Upper lobe of left lung (tissue), 6 donors: ENCODE data around the gene SPOCK1. TPM values are rescaled to one million over a fixed set of nuclear protein-coding genes. Genes with fewer than 3 reads are reported as not detected.

Source experiments
- ATAC-seq, 2 donors: fragments of 200-7000 bp; cut with Tn5 transposase; one replicate each; pipeline ENCODE4 v1.9.1; 2022; ENCODE audit warnings: mild to moderate bottlenecking in 2 of 2, moderate library complexity in 2 of 2; ENCODE audit not compliant: low FRiP score in 2 of 2
- DNase-seq, 2 donors: peaks; one replicate each; pipeline ENCODE4 v3.0.0-alpha.2; 2019 to 2020
- H3K27ac ChIP-seq, 4 donors: fragments of 200-600 bp; sonication (generic); one replicate each; pipeline ENCODE4 v1.5.1; 2016 to 2019
- H3K27me3 ChIP-seq, 4 donors: fragments of 200-600 bp; sonication (generic); one replicate each; pipeline ENCODE4 v1.5.1; 2017 to 2019
- H3K36me3 ChIP-seq, 4 donors: fragments of 200-600 bp; sonication (generic); one replicate each; pipeline ENCODE4 v1.5.1; 2016 to 2019
- H3K4me1 ChIP-seq, 4 donors: fragments of 200-600 bp; sonication (generic); one replicate each; pipeline ENCODE4 v1.5.1; 2018 to 2019
- H3K4me3 ChIP-seq, 4 donors: fragments of 200-600 bp; sonication (generic); one replicate each; pipeline ENCODE4 v1.5.1; 2017 to 2019; ENCODE audit warnings: mild to moderate bottlenecking in 2 of 4, moderate library complexity in 1 of 4
- H3K9me3 ChIP-seq, 4 donors: fragments of 200-600 bp; sonication (generic); one replicate each; pipeline ENCODE4 v1.5.1; 2018 to 2019
- CTCF ChIP-seq, 6 experiments: fragments of 450-650 bp in 4 of 6; fragments of 200-600 bp in 2 of 6; sonication (generic) in 2 of 6; IDR thresholded peaks; one replicate each; pipeline ENCODE4 v1.5.1; 2016 to 2019; ENCODE audit warnings: antibody characterized with exemption in 6 of 6
- EP300 ChIP-seq, 4 donors: sonication (generic); formaldehyde crosslinking; IDR thresholded peaks; one replicate each; pipeline ENCODE4 v1.5.1; 2017; ENCODE audit warnings: antibody characterized with exemption in 4 of 4, control low read depth in 2 of 4
- POLR2A ChIP-seq, 4 donors: fragments of 450-650 bp; IDR thresholded peaks; one replicate each; pipeline ENCODE4 v1.5.1; 2016 to 2017; ENCODE audit warnings: antibody characterized with exemption in 4 of 4, mild to moderate bottlenecking in 2 of 4
- POLR2AphosphoS5 ChIP-seq, 2 donors: sonication (generic); formaldehyde crosslinking; IDR thresholded peaks; one replicate each; pipeline ENCODE4 v1.5.1; 2017; ENCODE audit warnings: antibody characterized with exemption in 2 of 2
- WGBS, 2 donors: methylation state at CpG; one replicate each; pipeline ENCODE4 v1.1.5; 2017 to 2018; 5-methylcytosine and 5-hydroxymethylcytosine counted together
- total RNA-seq, 6 donors: library from RNA; depleted of rRNA in 4 of 6; stranded (reverse); fragments of >200 nt in 4 of 6; gene quantifications; one replicate each; pipeline versions ENCODE4 v1.1.0 to v1.2.1, GENCODE V29; 2016 to 2021
- donor health status: DM: no; HTN: no; CAD: no; lungs with moderate emphysema.
- donor health status: DM: no; HTN: yes; CAD: no; lungs with severe emphysema.

SPOCK1 gene
- total RNA-seq, 6 donors from 2014 or later: 0.33 to 16.6 (median 2.0) TPM; not detected in 1

- H3K4me3 ChIP-seq: no peak overlapping the region
- 44% methylated on average over 1 of the region's 1 CpG; no CpG with 5 or more reads in 1 of the 2 donors for whole genome bisulfite sequencing, 2 donors
- DNase-seq (no peak), ATAC-seq (no peak)
- no peaks in the 10 kb centered on the region for H3K9me3 ChIP-seq
- no peaks in the 10 kb centered on the region for H3K27me3 ChIP-seq
- no peak overlapping the region for H3K27ac ChIP-seq
- H3K4me1 ChIP-seq: no peaks in the 10 kb centered on the region
- H3K36me3 ChIP-seq: no peaks in the 10 kb centered on the region
- TF ChIP-seq EP300 (IDR thresholded peaks at IDR 0.05) (no peak), POLR2A (IDR thresholded peaks at IDR 0.05) (no peak), POLR2AphosphoS5 (IDR thresholded peaks at IDR 0.05) (no peak), CTCF (IDR thresholded peaks at IDR 0.05) (no peak)
Measured at GRCh38 chr5:137027758-137028157, 471.4 kb downstream of the SPOCK1 start.

- no peaks in the 10 kb centered on the region for H3K27me3 ChIP-seq
- no peaks in the 10 kb centered on the region for H3K9me3 ChIP-seq
- WGBS, 2 donors: 85 to 94% methylated on average over 2 of the region's 2 CpGs
- TF ChIP-seq EP300 (IDR thresholded peaks at IDR 0.05) (no peak), CTCF (IDR thresholded peaks at IDR 0.05) (no peak), POLR2A (IDR thresholded peaks at IDR 0.05) (no peak), POLR2AphosphoS5 (IDR thresholded peaks at IDR 0.05) (no peak)
- H3K4me3 ChIP-seq: no peak overlapping the region
- H3K27ac ChIP-seq: no peak overlapping the region
- ATAC-seq: no peak
- no peaks in the 10 kb centered on the region for H3K36me3 ChIP-seq
- H3K4me1 ChIP-seq: no peaks in the 10 kb centered on the region
- no peak for DNase-seq
Measured at GRCh38 chr5:137026296-137026695, 472.8 kb downstream of the SPOCK1 start.

DNA sequence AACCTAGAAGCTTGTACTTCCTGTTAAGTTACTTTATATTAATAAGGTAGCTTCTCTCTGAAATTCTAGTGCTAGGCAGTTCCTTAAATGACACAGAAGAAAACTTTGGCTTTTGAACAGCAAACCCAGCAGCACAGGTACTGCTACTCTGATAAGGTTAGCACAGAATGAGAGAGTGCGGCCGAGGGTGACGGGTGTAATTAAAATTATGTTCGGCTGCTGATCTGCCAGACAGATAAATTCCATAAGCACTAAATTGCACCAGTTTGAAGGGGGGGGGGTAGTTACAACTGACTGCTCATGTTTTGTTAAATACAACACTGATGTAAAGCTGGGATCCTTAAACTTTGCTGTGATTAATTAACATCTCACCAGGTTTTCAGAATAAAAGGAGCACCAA is 475.1 kb downstream of the SPOCK1 start:
- 53 to 76% methylated on average over 4 of the region's 4 CpGs for WGBS, 2 donors
- ATAC-seq (no peak), DNase-seq (no peak)
- Histone ChIP-seq H3K4me1 (no peaks in the 10 kb centered on the region), H3K9me3 (no peaks in the 10 kb centered on the region), H3K27me3 (no peaks in the 10 kb centered on the region), H3K27ac (no peak overlapping the region), H3K4me3 (no peak overlapping the region), H3K36me3 (no peaks in the 10 kb centered on the region)
- TF ChIP-seq EP300 (IDR thresholded peaks at IDR 0.05): no peak
- no peak for TF ChIP-seq POLR2A (IDR thresholded peaks at IDR 0.05)
- no peak for TF ChIP-seq CTCF (IDR thresholded peaks at IDR 0.05)

DNA sequence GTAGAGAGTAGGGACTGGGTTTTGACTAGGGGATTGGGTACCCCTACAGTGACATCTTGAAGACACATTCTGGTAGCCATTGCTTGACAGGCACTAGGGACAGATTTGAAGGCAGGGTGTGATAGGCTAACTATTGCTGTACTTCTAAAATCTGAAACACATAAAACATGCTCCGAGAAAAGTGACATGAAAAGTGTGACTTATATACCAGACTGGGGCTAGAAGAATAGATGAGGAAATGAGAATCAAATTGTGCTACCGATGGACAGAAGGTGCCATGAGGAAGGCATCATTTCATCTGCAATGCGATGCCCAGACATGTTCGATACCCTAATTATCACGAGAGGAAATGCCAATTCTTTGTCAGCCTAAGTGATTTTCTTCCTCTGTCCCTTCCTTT is 475.8 kb downstream of the SPOCK1 start:
- Histone ChIP-seq H3K27me3 (no peaks in the 10 kb centered on the region), H3K27ac (no peak overlapping the region), H3K4me3 (no peak overlapping the region), H3K4me1 (no peaks in the 10 kb centered on the region), H3K36me3 (no peaks in the 10 kb centered on the region), H3K9me3 (no peaks in the 10 kb centered on the region)
- DNase-seq: no peak
- TF ChIP-seq POLR2A (IDR thresholded peaks at IDR 0.05) (no peak), EP300 (IDR thresholded peaks at IDR 0.05) (no peak), POLR2AphosphoS5 (IDR thresholded peaks at IDR 0.05) (no peak), CTCF (IDR thresholded peaks at IDR 0.05) (no peak)
- 88 to 90% methylated on average over 5 of the region's 5 CpGs for WGBS, 2 donors
- ATAC-seq: no peak

DNA sequence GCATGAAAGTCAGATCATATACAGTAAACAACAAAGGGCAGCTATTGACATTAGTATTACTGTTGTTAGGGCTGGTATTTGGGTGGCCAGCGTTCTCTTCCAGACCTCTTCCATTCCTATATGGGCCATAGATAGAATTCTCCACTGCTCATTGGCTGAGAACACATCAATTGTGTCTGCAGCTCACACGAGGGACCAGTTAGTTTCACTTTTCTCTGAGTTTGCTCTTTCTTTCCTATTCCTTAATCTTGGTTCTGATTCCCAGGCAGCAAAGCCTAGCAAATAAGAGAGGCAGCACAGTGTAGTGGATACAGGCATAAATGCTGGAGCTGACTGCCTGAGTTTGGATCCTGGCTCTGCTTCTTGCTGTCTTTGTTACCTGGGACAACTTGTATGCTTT is 476.4 kb downstream of the SPOCK1 start:
- H3K36me3 ChIP-seq: no peaks in the 10 kb centered on the region
- no peak for DNase-seq
- 47% methylated on average over 2 of the region's 2 CpGs for WGBS, 2 donors
- no peak for TF ChIP-seq POLR2AphosphoS5 (IDR thresholded peaks at IDR 0.05)
- TF ChIP-seq EP300 (IDR thresholded peaks at IDR 0.05): no peak
- TF ChIP-seq POLR2A (IDR thresholded peaks at IDR 0.05): no peak
- TF ChIP-seq CTCF (IDR thresholded peaks at IDR 0.05): no peak
- H3K27me3 ChIP-seq: no peaks in the 10 kb centered on the region
- ATAC-seq: no peak
- no peak overlapping the region for H3K4me3 ChIP-seq
- no peaks in the 10 kb centered on the region for H3K4me1 ChIP-seq
- H3K27ac ChIP-seq: no peak overlapping the region
- H3K9me3 ChIP-seq: no peaks in the 10 kb centered on the region
